ENCODE results near the gene OTUD3. TPM values are rescaled to one million over a fixed set of nuclear protein-coding genes. Genes with fewer than 3 reads are reported as not detected.

OTUD3 gene
- total and polyA plus RNA-seq, 2 experiments from 2014 or later = 3.0 to 9.3 TPM

- Histone ChIP-seq H3K4me3 (no peak overlapping the region), H3K79me2 (no peaks in the 10 kb centered on the region), H3K9me2 (replicated peaks; ENCODE audit: insufficient read depth) (no peaks in the 10 kb centered on the region), H3K27ac (no peak overlapping the region), H3K36me3 (replicated peaks; ENCODE audit: insufficient read depth, low read depth) (no peaks in the 10 kb centered on the region), H2AFZ (no peak overlapping the region), H3K4me1 (ENCODE audit: insufficient read depth) (no peaks in the 10 kb centered on the region), H3K27me3 (no peaks in the 10 kb centered on the region), H3K4me2 (no peak overlapping the region), H3K9me3 (ENCODE audit: low read depth) (no peaks in the 10 kb centered on the region), H4K20me1 (ENCODE audit: insufficient read depth, poor library complexity, severe bottlenecking) (no peaks in the 10 kb centered on the region)
- TF ChIP-seq CTCF (IDR thresholded peaks at IDR 0.05; ENCODE audit: poor library complexity) (no peak), EZH2 (IDR thresholded peaks at IDR 0.05; ENCODE audit: borderline replicate concordance) (no peak), EZH2phosphoT487 (IDR thresholded peaks at IDR 0.05; ENCODE audit: low read depth, severe bottlenecking, unreplicated experiment) (no peak)
- WGBS (ENCODE audit: low lambda C conversion rate, missing lambda C conversion rate) = 94% methylated on average over 7 of the region's 7 CpGs
- DNase-seq (ENCODE audit: low spot score) = no peak
These were observed 52.1 kb downstream of the OTUD3 start for GRCh38 chr1:19934336-19934735.

- DNase-seq (ENCODE audit: low spot score) = no peak
- Histone ChIP-seq H3K79me2 (no peaks in the 10 kb centered on the region), H3K4me1 (ENCODE audit: insufficient read depth) (no peaks in the 10 kb centered on the region), H2AFZ (no peak overlapping the region), H3K27me3 (no peaks in the 10 kb centered on the region), H3K4me2 (no peak overlapping the region), H4K20me1 (ENCODE audit: insufficient read depth, poor library complexity, severe bottlenecking) (no peaks in the 10 kb centered on the region), H3K27ac (no peak overlapping the region), H3K4me3 (no peak overlapping the region), H3K9me2 (replicated peaks; ENCODE audit: insufficient read depth) (no peaks in the 10 kb centered on the region), H3K36me3 (replicated peaks; ENCODE audit: insufficient read depth, low read depth) (no peaks in the 10 kb centered on the region), H3K9me3 (ENCODE audit: low read depth) (no peaks in the 10 kb centered on the region)
- no peak for TF ChIP-seq CTCF (IDR thresholded peaks at IDR 0.05; ENCODE audit: poor library complexity)
- TF ChIP-seq EZH2phosphoT487 (IDR thresholded peaks at IDR 0.05; ENCODE audit: low read depth, severe bottlenecking, unreplicated experiment) = no peak
- no peak for TF ChIP-seq EZH2 (IDR thresholded peaks at IDR 0.05; ENCODE audit: borderline replicate concordance)
- 84% methylated on average over 3 of the region's 3 CpGs for WGBS (ENCODE audit: low lambda C conversion rate, missing lambda C conversion rate)
These were observed 54.0 kb downstream of the OTUD3 start for GRCh38 chr1:19936061-19936750.

DNA sequence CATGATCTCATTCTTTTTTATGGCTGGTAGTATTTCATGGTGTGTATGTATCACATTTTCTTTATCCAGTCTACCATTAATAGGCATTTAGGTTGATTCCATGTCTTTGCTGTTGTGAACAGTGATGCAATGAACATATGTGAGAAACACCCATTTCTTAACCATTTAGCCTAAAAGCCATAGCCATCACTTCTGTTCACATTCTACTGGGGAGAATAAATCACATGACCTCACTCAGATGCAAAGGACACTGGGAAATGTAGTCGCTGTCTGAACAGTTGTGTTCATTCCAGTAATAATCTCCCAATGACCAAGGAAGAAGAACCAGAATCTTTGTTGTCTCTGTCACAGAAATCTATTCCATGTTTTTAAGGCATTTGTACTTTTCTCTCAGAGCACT is 56.3 kb downstream of the OTUD3 start:
- H3K4me3 ChIP-seq = no peak overlapping the region
- WGBS (ENCODE audit: low lambda C conversion rate, missing lambda C conversion rate) = 89% methylated on average over 1 of the region's 1 CpG
- no peak overlapping the region for H2AFZ ChIP-seq
- no peak for DNase-seq (ENCODE audit: low spot score)
- H3K79me2 ChIP-seq = no peaks in the 10 kb centered on the region
- no peaks in the 10 kb centered on the region for H3K4me1 ChIP-seq (ENCODE audit: insufficient read depth)
- H3K9me3 ChIP-seq (ENCODE audit: low read depth) = no peaks in the 10 kb centered on the region
- H3K27ac ChIP-seq = no peak overlapping the region
- no peak for TF ChIP-seq EZH2phosphoT487 (IDR thresholded peaks at IDR 0.05; ENCODE audit: low read depth, severe bottlenecking, unreplicated experiment)
- TF ChIP-seq EZH2 (IDR thresholded peaks at IDR 0.05; ENCODE audit: borderline replicate concordance) = no peak
- TF ChIP-seq CTCF (IDR thresholded peaks at IDR 0.05; ENCODE audit: poor library complexity) = no peak
- H3K4me2 ChIP-seq = no peak overlapping the region
- no peaks in the 10 kb centered on the region for H3K9me2 ChIP-seq (replicated peaks; ENCODE audit: insufficient read depth)
- H4K20me1 ChIP-seq (ENCODE audit: insufficient read depth, poor library complexity, severe bottlenecking) = no peaks in the 10 kb centered on the region
- H3K36me3 ChIP-seq (replicated peaks; ENCODE audit: insufficient read depth, low read depth) = no peaks in the 10 kb centered on the region
- H3K27me3 ChIP-seq = no peaks in the 10 kb centered on the region

All from hepatocyte (in vitro differentiated cells).